HG03432 (cell line): ENCODE data around the gene ISG20.
A peak's percentile ranks its signal among the peaks of the same experiment; 100 is the strongest.

Experiments used
- ATAC-seq: cut with Tn5 transposase; IDR thresholded peaks from one replicate; pipeline ENCODE4 v1.9.1; 2021; ENCODE audit warnings: mild to moderate bottlenecking, moderate library complexity; ENCODE audit not compliant: unreplicated experiment

ISG20 gene

GRCh38 chr15:88652456-88653199 lies 13.8 kb downstream of the ISG20 start:
- ATAC-seq: no peak

GRCh38 chr15:88653200-88654064 lies 14.6 kb downstream of the ISG20 start:
- no peak for ATAC-seq

GRCh38 chr15:88654430-88655102 lies 15.8 kb downstream of the ISG20 start:
- no peak for ATAC-seq

GRCh38 chr15:88655103-88655553 lies 16.3 kb downstream of the ISG20 start:
- ATAC-seq: no peak

GRCh38 chr15:88655800-88656488 lies 17.1 kb downstream of the ISG20 start:
- ATAC-seq: no peak

- peak; percentile 84 for ATAC-seq
Measured at GRCh38 chr15:88656760-88657221, 18.0 kb downstream of the ISG20 start.

- peak; percentile 30 for ATAC-seq
Measured at GRCh38 chr15:88657326-88658069, 18.7 kb downstream of the ISG20 start.

- ATAC-seq: no peak
Measured at GRCh38 chr15:88658070-88658965, 19.5 kb downstream of the ISG20 start.

- no peak for ATAC-seq
Measured at GRCh38 chr15:88658972-88659931, 20.4 kb downstream of the ISG20 start.

GRCh38 chr15:88661041-88661700 lies 22.4 kb downstream of the ISG20 start:
- no peak for ATAC-seq

GRCh38 chr15:88661761-88662556 lies 23.1 kb downstream of the ISG20 start:
- ATAC-seq: no peak

- ATAC-seq: no peak
Measured at GRCh38 chr15:88663141-88663621, 24.4 kb downstream of the ISG20 start.

- no peak for ATAC-seq
Measured at GRCh38 chr15:88664151-88664778, 25.4 kb downstream of the ISG20 start.

GRCh38 chr15:88674661-88675060 lies 35.8 kb downstream of the ISG20 start:
- no peak for ATAC-seq

- ATAC-seq: no peak
Measured at GRCh38 chr15:88678755-88679154, 39.9 kb downstream of the ISG20 start.
